ENCODE measurements around the gene ZNHIT2. TPM values are rescaled to one million over a fixed set of nuclear protein-coding genes. Genes with fewer than 3 reads are reported as not detected.
"Not testable (repeated sequence)": the region's sequence is repeated elsewhere in the genome, so short reads cannot be mapped to it uniquely, and the experiment has no call there.

ZNHIT2 gene
- total and polyA plus RNA-seq, 2 experiments from 2014 or later, result 13.2 to 15.5 TPM

DNA sequence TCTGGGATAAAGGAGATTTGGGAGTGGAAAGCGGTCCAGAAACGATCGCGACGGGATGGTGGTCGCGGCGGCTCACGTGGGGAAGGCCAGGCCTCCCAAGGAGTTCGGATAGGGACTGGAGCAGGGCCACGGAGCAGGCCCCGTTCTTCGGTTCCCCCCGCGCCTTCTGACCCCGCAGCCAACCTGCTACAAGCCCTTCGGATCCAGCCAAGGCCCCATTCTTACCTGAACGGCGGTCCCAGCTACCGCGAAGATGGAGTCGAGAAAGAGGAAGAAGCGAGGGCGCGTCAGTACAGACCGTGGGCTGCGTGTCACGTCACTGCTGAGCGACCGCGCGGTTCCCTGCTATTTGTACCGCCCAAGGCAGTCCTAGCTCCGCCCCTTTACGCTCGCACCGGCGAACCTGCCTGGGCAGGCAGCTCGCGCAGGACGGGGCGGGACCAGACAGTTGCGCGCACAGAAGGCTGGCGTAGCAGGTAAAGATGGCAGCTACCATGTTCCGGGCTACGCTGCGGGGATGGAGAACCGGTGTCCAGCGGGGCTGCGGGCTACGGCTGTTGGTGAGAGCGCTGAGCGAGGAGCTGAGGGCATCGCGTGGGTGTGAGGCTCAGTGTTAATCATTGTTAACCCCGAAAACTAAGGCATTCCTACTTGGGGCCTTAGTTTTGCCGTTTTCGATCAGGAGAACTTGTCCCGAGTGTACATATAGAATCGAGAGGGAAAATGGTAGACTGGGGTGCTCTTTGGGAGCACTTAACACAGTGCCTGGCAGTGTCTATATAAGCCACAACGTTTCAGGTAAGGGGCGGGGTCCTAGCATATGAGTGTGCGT lies 4.6 kb upstream of the ZNHIT2 start, which contains the start of the genes FAU and MRPL49:
TSS of gene FAU (minus strand) at position 270 of the 832 bp plus-strand sequence. CDS start 321 bp downstream, outside the sequence.
TSS of gene MRPL49 (plus strand) at position 457 of the 832 bp plus-strand sequence. CDS start at position 483, 26 bp downstream.
- DNase-seq, result peak; percentile 99
- H4K20me1 ChIP-seq (ENCODE audit: insufficient read depth), result no peaks in the 10 kb centered on the region
- peaks cover 44% of the 10 kb centered on the region for H3F3A ChIP-seq (ENCODE audit: insufficient read depth)
- H3K9ac ChIP-seq, result peak within 1 kb of the TSS; percentile 96
- H3K36me3 ChIP-seq (ENCODE audit: low read depth), result peaks cover 37% of the 10 kb centered on the region
- peak within 1 kb of the TSS; percentile 92 for H3K4me3 ChIP-seq
- 1% methylated on average over 64 of the region's 64 CpGs for WGBS, 2 experiments (ENCODE audit: low coverage in 1 of 2, low lambda C conversion rate in 2 of 2, missing lambda C conversion rate in 2 of 2)
- no peaks in the 10 kb centered on the region for H3K27me3 ChIP-seq (replicated peaks; ENCODE audit: insufficient read depth)
- H3K4me1 ChIP-seq (ENCODE audit: insufficient read depth), result peaks cover 14% of the 10 kb centered on the region
- no peaks in the 10 kb centered on the region for H3K9me2 ChIP-seq (ENCODE audit: insufficient read depth)
- H3K27ac ChIP-seq, result peak within 1 kb of the TSS; percentile 83
- peak within 1 kb of the TSS; percentile 98 for H3K4me2 ChIP-seq (ENCODE audit: unreplicated experiment)
- H3K9me3 ChIP-seq (ENCODE audit: low read depth), result no peaks in the 10 kb centered on the region
- peak within 1 kb of the TSS; percentile 94 for H2AFZ ChIP-seq
- in situ Hi-C loops (cut with MboI), result no loop called here
- peaks cover 66% of the 10 kb centered on the region for H3K79me2 ChIP-seq (ENCODE audit: insufficient read depth)
- TF ChIP-seq EZH2phosphoT487 (IDR thresholded peaks at IDR 0.05; ENCODE audit: insufficient read depth, low read depth) (no peak), EZH2 (IDR thresholded peaks at IDR 0.05; ENCODE audit: insufficient read depth, poor library complexity, severe bottlenecking) (no peak)

DNA sequence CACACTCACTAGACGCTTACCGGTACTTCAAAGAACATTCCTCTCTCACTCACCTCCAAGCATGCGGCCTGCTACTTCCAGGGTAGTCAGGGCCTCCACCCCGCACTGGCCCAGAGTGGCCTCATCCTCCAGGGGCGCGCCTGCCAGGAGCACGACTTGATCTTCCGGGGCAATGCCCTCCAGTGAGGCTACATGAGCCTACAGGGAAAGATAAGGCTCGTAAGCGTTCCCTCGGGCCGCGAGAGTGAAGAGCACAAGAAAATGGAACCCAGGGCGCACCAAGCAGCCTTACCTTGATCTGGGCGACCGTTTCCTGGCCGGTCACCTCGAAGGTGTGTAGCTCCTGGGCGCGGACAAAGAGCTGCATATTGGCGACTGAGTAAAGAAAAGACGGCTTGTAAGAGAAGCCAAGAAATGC lies 4.0 kb upstream of the ZNHIT2 start:
- H3K79me2 ChIP-seq (ENCODE audit: insufficient read depth), result peaks cover 69% of the 10 kb centered on the region
- no peaks in the 10 kb centered on the region for H3K27me3 ChIP-seq (replicated peaks; ENCODE audit: insufficient read depth)
- in situ Hi-C loops (cut with MboI), result no loop called here
- no peaks in the 10 kb centered on the region for H3K9me2 ChIP-seq (ENCODE audit: insufficient read depth)
- peaks cover 40% of the 10 kb centered on the region for H3F3A ChIP-seq (ENCODE audit: insufficient read depth)
- peak overlapping the region; percentile 83 for H3K27ac ChIP-seq
- 0 to 1% methylated on average over 22 of the region's 22 CpGs for WGBS, 2 experiments (ENCODE audit: low coverage in 1 of 2, low lambda C conversion rate in 2 of 2, missing lambda C conversion rate in 2 of 2)
- H3K36me3 ChIP-seq (ENCODE audit: low read depth), result peaks cover 33% of the 10 kb centered on the region
- TF ChIP-seq EZH2 (IDR thresholded peaks at IDR 0.05; ENCODE audit: insufficient read depth, poor library complexity, severe bottlenecking) (no peak), EZH2phosphoT487 (IDR thresholded peaks at IDR 0.05; ENCODE audit: insufficient read depth, low read depth) (no peak)
- no peaks in the 10 kb centered on the region for H3K9me3 ChIP-seq (ENCODE audit: low read depth)
- H3K4me3 ChIP-seq, result peak overlapping the region; percentile 92
- H2AFZ ChIP-seq, result peak overlapping the region; percentile 27
- H3K4me2 ChIP-seq (ENCODE audit: unreplicated experiment), result peak overlapping the region; percentile 98
- H3K4me1 ChIP-seq (ENCODE audit: insufficient read depth), result peaks cover 17% of the 10 kb centered on the region
- DNase-seq, result peak; percentile 61
- no peaks in the 10 kb centered on the region for H4K20me1 ChIP-seq (ENCODE audit: insufficient read depth)
- peak overlapping the region; percentile 96 for H3K9ac ChIP-seq

DNA sequence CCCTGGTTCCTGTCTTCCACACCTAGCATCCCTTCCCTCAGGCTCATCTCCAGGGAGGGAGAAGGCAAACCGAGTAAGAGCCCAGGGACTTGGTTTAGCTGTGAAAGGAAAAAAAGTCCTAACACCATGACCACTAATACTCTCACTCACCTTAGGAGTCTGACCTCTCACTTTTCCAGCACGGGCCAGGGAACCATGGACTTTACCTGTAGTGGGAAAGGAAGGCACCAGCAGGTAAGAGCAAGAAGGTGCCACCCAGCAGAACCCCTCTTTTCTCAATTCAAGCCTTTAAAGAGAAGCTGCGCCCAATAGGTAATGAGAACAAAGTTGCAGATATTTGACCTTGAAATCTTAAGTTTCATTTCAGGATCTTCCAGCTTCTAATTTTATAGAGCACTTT lies 3.3 kb upstream of the ZNHIT2 start:
- peak overlapping the region; percentile 83 for H3K27ac ChIP-seq

DNA sequence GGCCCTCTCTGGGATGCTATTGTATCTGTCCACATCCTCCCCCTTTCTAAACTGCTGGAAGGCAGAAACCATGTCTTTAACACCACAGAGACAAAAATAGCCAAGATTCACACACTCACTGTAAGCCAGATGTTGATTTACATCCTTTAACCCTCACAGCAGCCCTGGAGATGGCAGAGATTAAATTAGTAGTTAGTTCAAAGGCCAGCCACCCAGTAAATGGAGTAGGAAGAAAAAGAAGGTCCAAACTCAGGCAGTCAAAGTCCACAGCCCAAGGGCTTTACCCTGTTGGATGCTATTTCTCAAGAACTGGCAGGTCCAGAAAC lies 2.1 kb upstream of the ZNHIT2 start:
- Histone ChIP-seq H3K9ac (0 out of 2 replicates have a peak overlapping the region, but pooled peaks have one; percentile 96), H3K79me2 (ENCODE audit: insufficient read depth) (peaks cover 73% of the 10 kb centered on the region), H3K27ac (peak overlapping the region; percentile 16; the same call in 1 of the 2 replicates), H4K20me1 (ENCODE audit: insufficient read depth) (no peaks in the 10 kb centered on the region), H3K36me3 (ENCODE audit: low read depth) (peaks cover 25% of the 10 kb centered on the region), H3K9me3 (ENCODE audit: low read depth) (no peaks in the 10 kb centered on the region), H3K27me3 (replicated peaks; ENCODE audit: insufficient read depth) (no peaks in the 10 kb centered on the region), H3K4me1 (ENCODE audit: insufficient read depth) (peaks cover 22% of the 10 kb centered on the region), H3F3A (ENCODE audit: insufficient read depth) (peaks cover 40% of the 10 kb centered on the region), H2AFZ (no peak overlapping the region), H3K4me3 (no peak overlapping the region), H3K4me2 (ENCODE audit: unreplicated experiment) (no peak overlapping the region), H3K9me2 (ENCODE audit: insufficient read depth) (no peaks in the 10 kb centered on the region)
- no peak for TF ChIP-seq EZH2 (IDR thresholded peaks at IDR 0.05; ENCODE audit: insufficient read depth, poor library complexity, severe bottlenecking)
- TF ChIP-seq EZH2phosphoT487 (IDR thresholded peaks at IDR 0.05; ENCODE audit: insufficient read depth, low read depth), result no peak
- no peak for DNase-seq
- in situ Hi-C loops (cut with MboI), result no loop called here

More for the DNA sequence above, 3.3 kb upstream of the ZNHIT2 start:
- H3K9me3 ChIP-seq (ENCODE audit: low read depth), result no peaks in the 10 kb centered on the region
- H3K79me2 ChIP-seq (ENCODE audit: insufficient read depth), result peaks cover 75% of the 10 kb centered on the region
- no peak overlapping the region for H2AFZ ChIP-seq
- peak overlapping the region; percentile 92 for H3K4me3 ChIP-seq
- 61 to 69% methylated on average over 3 of the region's 3 CpGs for WGBS, 2 experiments (ENCODE audit: low coverage in 1 of 2, low lambda C conversion rate in 2 of 2, missing lambda C conversion rate in 2 of 2)
- TF ChIP-seq EZH2 (IDR thresholded peaks at IDR 0.05; ENCODE audit: insufficient read depth, poor library complexity, severe bottlenecking) (no peak), EZH2phosphoT487 (IDR thresholded peaks at IDR 0.05; ENCODE audit: insufficient read depth, low read depth) (no peak)
- peak overlapping the region; percentile 96 for H3K9ac ChIP-seq
- no peak for DNase-seq
- H3K4me1 ChIP-seq (ENCODE audit: insufficient read depth), result peaks cover 22% of the 10 kb centered on the region
- H3K9me2 ChIP-seq (ENCODE audit: insufficient read depth), result no peaks in the 10 kb centered on the region
- peaks cover 27% of the 10 kb centered on the region for H3K36me3 ChIP-seq (ENCODE audit: low read depth)
- H3K4me2 ChIP-seq (ENCODE audit: unreplicated experiment), result peak overlapping the region; percentile 98
- no peaks in the 10 kb centered on the region for H3K27me3 ChIP-seq (replicated peaks; ENCODE audit: insufficient read depth)
- no peaks in the 10 kb centered on the region for H4K20me1 ChIP-seq (ENCODE audit: insufficient read depth)
- in situ Hi-C loops (cut with MboI), result no loop called here
- peaks cover 40% of the 10 kb centered on the region for H3F3A ChIP-seq (ENCODE audit: insufficient read depth)

DNA sequence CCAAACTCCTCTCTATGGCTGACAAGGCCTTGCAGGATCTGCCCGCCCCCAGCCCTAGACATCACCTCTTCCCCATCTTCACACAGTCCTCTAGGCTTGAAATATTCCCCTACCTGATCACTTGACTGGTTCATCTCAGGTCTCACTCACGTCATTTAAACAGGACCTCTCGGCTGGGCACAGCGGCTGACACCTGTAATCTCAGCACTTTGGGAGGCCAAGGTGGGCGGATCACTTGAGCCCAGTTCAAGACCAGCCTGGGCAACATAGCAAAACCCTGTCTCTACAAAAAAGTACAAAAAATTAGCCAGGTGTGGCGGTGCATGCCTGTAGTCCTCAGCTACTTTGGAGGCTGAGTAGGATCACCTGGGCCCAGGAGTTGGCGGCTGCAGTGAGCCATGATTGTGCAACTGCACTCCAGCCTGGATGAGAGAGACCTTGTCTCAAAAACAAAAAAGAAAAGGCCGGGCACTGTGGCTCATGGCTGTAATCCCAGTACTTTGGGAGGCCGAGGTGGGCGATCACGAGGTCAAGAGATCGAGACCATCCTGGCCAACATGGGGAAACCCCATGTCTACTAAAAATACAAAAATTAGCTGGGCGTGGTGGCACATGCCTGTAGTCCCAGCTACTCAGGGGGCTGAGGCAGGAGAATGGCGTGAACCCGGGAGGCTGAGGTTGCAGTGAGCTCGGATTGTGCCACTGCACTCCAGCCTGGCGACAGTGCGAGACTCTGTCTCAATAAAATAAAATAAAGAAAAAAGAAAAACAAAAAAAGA lies 1.6 kb upstream of the ZNHIT2 start:
- H3K27me3 ChIP-seq (replicated peaks; ENCODE audit: insufficient read depth); H3K4me3 ChIP-seq; H2AFZ ChIP-seq; H4K20me1 ChIP-seq (ENCODE audit: insufficient read depth); H3K4me2 ChIP-seq (ENCODE audit: unreplicated experiment); in situ Hi-C loops (cut with MboI); H3K9me2 ChIP-seq (ENCODE audit: insufficient read depth); DNase-seq; H3K9me3 ChIP-seq (ENCODE audit: low read depth): not testable (repeated sequence)
- Histone ChIP-seq H3K27ac (peak overlapping the region; percentile 12), H3K9ac (0 out of 2 replicates have a peak overlapping the region, but pooled peaks have one; percentile 96), H3K4me1 (ENCODE audit: insufficient read depth) (peaks cover 22% of the 10 kb centered on the region), H3F3A (ENCODE audit: insufficient read depth) (peaks cover 40% of the 10 kb centered on the region), H3K79me2 (ENCODE audit: insufficient read depth) (peaks cover 67% of the 10 kb centered on the region), H3K36me3 (ENCODE audit: low read depth) (peaks cover 25% of the 10 kb centered on the region)
- WGBS, 2 experiments (ENCODE audit: low coverage in 1 of 2, low lambda C conversion rate in 2 of 2, missing lambda C conversion rate in 2 of 2), result 82 to 84% methylated on average over 18 of the region's 18 CpGs

Data from GM23248 (cell line).